Cerebellar cortex (tissue), 1 donor: ENCODE data around the gene NPIPA8.
"Not testable (repeated sequence)": the region's sequence is repeated elsewhere in the genome, so short reads cannot be mapped to it uniquely, and the experiment has no call there.

Source experiments
- DNase-seq: peaks from one replicate; pipeline ENCODE4 v3.0.0-alpha.2; 2015; ENCODE audit warnings: low spot score

The NPIPA8 gene

DNA sequence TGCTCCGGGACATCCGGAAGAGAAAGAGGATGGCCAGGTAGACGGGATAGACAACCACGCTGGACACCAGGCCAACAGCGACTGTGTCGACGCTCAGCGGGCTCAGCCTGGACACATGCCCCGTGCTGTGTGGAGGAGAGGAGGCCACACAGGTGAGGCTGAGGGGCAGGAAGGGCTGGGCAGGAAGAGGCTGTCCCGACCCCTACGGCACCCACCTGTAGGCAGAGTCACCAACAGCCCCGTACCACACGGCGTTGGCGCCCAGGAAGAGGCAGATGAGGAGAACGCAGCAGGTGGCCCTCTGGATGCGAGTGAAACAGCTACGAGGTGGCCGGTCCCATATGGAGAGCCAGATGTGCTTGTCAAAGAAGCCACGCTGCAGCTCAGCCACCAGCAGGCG is at the start of gene NPIPA8:
Gene NPIPA8, minus strand, starts transcription at position 101 of the 400 bp plus-strand sequence. CDS start 4,074 bp downstream, outside the sequence.
- DNase-seq = not testable (repeated sequence)

- not testable (repeated sequence) for DNase-seq
Measured at GRCh38 chr16:18385285-18385684, 48.7 kb upstream of the NPIPA8 start.

GRCh38 chr16:18384869-18385268 is 48.3 kb upstream of the NPIPA8 start:
- DNase-seq = not testable (repeated sequence)

DNA sequence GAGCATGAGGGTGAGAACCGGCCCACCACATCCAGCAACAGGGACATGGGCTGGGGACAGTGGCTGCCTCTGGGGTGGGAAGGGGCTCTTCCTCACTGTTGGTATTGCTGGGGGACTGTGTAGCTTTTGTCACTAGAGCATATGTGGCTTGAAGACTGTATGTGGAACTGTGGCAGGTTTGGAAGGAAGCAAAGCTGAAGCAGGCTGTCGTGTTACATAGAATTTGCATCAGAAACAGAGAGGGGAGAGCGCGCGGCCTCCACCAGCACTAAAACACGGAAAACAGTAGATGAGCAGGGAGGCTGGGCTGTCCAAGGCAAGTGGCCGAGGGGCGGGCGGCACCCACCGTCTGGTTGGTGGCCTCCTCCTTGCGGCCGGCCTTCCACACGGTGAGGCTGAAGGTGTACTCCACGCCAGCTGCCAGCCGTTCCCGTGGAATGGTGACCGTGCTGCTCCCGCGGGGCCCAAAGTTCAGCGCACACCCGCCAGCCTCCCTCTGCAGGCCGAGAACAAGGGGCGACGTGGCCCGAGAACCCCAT is 47.6 kb upstream of the NPIPA8 start:
- not testable (repeated sequence) for DNase-seq

GRCh38 chr16:18382696-18383095 is 46.2 kb upstream of the NPIPA8 start:
- DNase-seq = not testable (repeated sequence)

- not testable (repeated sequence) for DNase-seq
Measured at GRCh38 chr16:18347742-18348141, 11.2 kb upstream of the NPIPA8 start.

GRCh38 chr16:18346993-18347392 is 10.5 kb upstream of the NPIPA8 start:
- DNase-seq = not testable (repeated sequence)

GRCh38 chr16:18344634-18345033 is 8.1 kb upstream of the NPIPA8 start:
- not testable (repeated sequence) for DNase-seq

GRCh38 chr16:18341986-18342385 is 5.5 kb upstream of the NPIPA8 start:
- DNase-seq = not testable (repeated sequence)

- not testable (repeated sequence) for DNase-seq
Measured at GRCh38 chr16:18341417-18341960, 5.0 kb upstream of the NPIPA8 start.

GRCh38 chr16:18339210-18339609 is 2.7 kb upstream of the NPIPA8 start:
- not testable (repeated sequence) for DNase-seq

- DNase-seq = not testable (repeated sequence)
Measured at GRCh38 chr16:18311811-18312210, 24.7 kb downstream of the NPIPA8 start.

DNA sequence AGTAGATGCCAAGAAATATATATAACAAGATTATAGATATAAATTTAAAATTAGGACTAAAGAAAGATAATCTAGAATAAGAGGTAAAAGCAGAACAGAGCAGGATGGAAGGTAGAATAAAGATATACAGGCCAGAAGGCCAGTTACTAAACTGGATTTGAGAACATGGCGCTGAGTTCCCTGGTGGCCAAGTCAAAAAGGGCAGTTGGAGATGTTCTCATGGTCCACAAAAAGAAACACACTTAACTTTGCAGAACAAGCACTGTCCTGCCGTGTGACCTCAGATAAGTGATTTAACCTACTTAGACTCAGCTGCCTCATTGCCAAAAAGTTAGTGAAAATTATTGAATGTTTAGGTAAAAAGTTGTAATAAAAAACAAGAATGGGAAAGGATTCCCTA is 27.4 kb downstream of the NPIPA8 start:
- DNase-seq = not testable (repeated sequence)

DNA sequence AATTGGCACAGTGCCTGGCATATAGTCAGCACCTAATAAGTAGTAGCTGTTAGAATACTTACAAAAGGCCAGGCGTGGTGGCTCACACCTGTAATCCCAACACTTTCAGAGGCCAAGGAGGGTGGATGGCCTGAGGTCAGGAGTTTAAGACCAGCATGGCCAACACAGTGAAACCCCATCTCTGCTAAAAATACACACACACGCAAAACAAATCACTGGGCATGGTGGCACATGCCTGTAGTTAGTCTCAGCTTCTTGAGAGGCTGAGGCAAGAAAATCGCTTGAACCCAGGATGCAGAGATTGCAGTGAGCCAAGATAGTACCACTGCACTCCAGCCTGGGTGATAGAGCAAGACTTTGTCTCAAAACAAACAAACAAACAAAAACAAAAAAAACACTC is 29.3 kb downstream of the NPIPA8 start:
- DNase-seq = not testable (repeated sequence)

- DNase-seq = not testable (repeated sequence)
Measured at GRCh38 chr16:18306066-18306465, 30.5 kb downstream of the NPIPA8 start.

DNA sequence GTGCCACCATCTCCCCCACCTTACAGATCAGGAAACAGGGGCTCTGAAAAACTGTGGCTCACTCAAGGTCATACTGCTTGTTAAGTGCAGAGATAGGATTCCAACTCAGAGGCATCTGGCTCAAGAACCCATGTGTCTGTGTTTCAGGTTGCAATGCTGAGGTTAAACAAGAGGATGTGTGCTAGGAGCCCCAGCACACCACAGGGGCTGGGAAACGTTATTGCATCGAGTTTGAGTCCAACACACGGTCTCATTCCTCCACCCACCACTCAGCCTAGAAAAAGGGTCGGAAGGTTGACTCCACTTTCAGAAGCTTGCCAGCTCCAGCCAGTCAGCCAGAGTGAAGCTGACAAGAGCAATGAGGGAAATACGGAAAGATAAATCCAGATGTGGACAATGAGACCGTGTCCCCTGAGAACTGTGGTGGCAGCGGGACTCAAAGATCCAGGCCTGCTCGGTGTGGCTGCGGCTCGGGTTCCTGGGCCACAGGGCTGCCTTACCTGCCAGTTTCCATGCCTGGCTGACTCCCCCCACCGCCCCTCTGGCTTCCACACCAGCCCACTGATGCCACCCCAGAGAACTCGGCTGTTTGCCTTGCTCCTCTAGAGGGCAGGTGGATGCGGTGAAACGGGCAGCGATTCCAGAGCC is 33.4 kb downstream of the NPIPA8 start:
- DNase-seq = not testable (repeated sequence)

- not testable (repeated sequence) for DNase-seq
Measured at GRCh38 chr16:18297714-18298113, 38.8 kb downstream of the NPIPA8 start.

DNA sequence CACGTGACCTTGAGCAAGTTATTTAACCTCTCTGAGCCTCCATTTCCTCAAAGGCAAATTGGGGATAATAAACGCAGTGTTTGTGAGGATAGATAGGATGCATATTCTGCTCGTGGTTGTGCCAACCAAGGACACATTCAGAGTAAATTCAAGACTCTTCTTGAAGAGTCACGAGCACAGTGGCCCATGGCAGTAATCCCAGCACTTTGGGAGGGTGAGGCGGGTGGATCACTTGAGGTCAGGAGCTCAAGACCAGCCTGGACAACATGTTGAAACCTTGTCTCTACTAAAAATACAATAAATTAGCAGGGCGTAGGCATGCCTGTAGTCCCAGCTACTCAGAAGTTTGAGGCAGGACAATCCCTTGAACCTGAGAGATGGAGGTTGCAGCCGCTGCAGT is 39.6 kb downstream of the NPIPA8 start:
- DNase-seq = not testable (repeated sequence)

DNA sequence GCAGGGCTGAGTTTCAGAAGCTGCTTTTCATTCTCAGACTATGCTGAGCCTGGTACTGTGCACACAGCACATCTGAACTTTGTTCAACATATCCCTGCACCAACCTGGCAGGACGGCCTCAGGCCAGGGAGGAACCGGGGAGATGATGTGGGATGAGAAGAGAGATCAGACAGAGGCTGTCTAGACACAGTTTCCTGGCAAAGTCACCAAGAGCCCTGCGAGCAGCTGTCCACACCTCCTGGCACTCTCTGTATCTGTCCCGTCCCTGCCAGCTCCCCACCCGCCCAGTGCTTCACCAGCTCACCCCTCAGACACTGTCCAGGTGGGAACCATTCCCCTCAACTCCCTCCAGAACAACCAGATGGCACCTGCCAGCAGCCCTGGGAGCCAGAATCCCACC is 42.2 kb downstream of the NPIPA8 start:
- not testable (repeated sequence) for DNase-seq

DNA sequence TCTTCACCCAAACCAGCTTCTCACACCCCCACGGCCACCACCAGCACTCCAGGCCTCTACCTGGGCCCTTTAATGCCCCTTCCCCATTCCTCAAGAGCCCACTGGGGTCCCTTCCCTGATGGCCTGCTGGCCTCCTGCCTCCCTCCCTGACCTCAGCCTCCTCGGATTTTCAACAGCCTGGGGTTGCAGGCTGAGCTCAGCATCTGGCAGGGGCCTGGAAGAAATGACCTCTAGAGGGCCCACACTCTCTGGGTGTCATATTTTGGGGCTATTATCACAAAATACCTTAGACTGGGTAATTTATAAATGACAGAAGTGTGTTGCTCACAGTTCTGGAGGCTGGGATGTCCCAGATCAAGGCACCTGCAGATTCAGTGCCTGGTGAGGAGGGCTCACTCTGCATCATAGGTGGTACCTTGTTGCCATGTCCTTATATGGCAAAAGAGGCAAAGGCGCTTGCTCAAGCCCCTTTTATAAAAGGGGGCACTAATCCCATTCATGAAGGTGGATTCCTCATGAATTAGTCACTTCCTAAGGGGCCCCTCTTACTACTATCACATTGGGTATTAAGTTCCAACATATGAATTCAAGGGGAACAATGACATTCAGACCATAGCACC is 43.1 kb downstream of the NPIPA8 start:
- not testable (repeated sequence) for DNase-seq

DNA sequence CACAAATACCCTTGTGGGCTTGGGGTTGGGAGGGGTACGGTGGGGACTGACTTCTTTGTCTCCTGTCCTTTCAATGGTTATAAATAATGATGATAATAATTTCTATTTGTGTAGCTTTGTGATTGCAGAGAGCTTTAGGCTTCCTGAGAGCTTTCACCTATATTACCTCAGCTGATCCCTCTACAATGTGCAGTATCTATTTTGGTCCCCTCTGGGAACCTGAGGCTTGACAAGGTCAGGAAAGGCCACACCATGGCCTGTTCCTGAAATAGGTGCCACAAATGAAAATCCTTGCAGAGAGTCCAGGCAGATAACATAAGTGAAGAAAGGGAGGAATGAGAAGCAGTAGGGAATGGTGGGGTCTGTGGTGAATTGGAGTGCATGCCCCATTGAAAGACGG is 45.6 kb downstream of the NPIPA8 start:
- not testable (repeated sequence) for DNase-seq

DNA sequence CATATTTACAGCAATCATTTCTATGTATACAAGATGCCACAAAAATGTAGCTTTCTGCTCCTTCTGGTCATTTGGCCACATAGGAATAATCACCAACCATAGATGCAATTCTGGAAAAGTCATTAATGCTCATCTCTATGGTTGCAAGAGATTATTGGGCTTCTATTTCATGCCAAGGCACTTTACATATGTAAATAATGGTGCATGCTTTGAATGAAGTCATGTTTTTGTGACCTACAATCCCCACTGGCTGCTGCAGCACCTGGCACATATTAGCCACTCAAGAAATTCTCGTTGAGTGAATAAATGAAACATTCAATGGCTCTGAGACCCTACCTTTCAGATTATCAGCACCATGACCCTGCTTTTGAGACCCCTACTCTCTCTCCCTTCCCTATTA is 50.2 kb downstream of the NPIPA8 start:
- not testable (repeated sequence) for DNase-seq

- not testable (repeated sequence) for DNase-seq
Measured at GRCh38 chr16:18280319-18280718, 56.2 kb downstream of the NPIPA8 start.
